ENCODE results near the gene ACSM3.
A peak's percentile ranks its signal among the peaks of the same experiment; 100 is the strongest.
"Not testable (repeated sequence)": the region's sequence is repeated elsewhere in the genome, so short reads cannot be mapped to it uniquely, and the experiment has no call there.

The ACSM3 gene

GRCh38 chr16:20798364-20798763, 34.5 kb downstream of the ACSM3 start:
- CTCF ChIA-PET = interaction anchor here (0.7 to 2.3 kb wide), 8 partner anchors 8 to 301 kb away, joined by 3 to 12 read pairs (median 4); no protein-coding TSS in a partner anchor
- no peak for DNase-seq (ENCODE audit: low read depth, low spot score)
- no peak for TF ChIP-seq CTCF (IDR thresholded peaks at IDR 0.05; ENCODE audit: insufficient read depth, low read length, missing control alignments)
- H3K4me3 ChIP-seq (ENCODE audit: low read depth, low read length) = no peak overlapping the region
- POLR2A ChIA-PET = no interaction called here

GRCh38 chr16:20799599-20799998, 35.8 kb downstream of the ACSM3 start:
- TF ChIP-seq CTCF (IDR thresholded peaks at IDR 0.05; ENCODE audit: insufficient read depth, low read length, missing control alignments) = peak; percentile 19
- H3K4me3 ChIP-seq (ENCODE audit: low read depth, low read length) = no peak overlapping the region
- POLR2A ChIA-PET = no interaction called here
- CTCF ChIA-PET = interaction anchor here (0.7 to 2.3 kb wide), 11 partner anchors 10 to 502 kb away, joined by 3 to 12 read pairs (median 4); no protein-coding TSS in a partner anchor
- DNase-seq (ENCODE audit: low read depth, low spot score) = no peak

GRCh38 chr16:20801278-20801677, 37.5 kb downstream of the ACSM3 start:
- ChIA-PET POLR2A (no interaction called here), CTCF (interaction anchor here (1.7 kb wide), 1 partner anchor 500 kb away, joined by 8 read pairs; no protein-coding TSS in a partner anchor)
- TF ChIP-seq CTCF (IDR thresholded peaks at IDR 0.05; ENCODE audit: insufficient read depth, low read length, missing control alignments) = no peak
- no peak overlapping the region for H3K4me3 ChIP-seq (ENCODE audit: low read depth, low read length)
- no peak for DNase-seq (ENCODE audit: low read depth, low spot score)

- no peak for DNase-seq (ENCODE audit: low read depth, low spot score)
- CTCF ChIA-PET = interaction anchor here (5.2 kb wide), 1 partner anchor 11 kb away, joined by 21 read pairs; no protein-coding TSS in a partner anchor
- no peak for TF ChIP-seq CTCF (IDR thresholded peaks at IDR 0.05; ENCODE audit: insufficient read depth, low read length, missing control alignments)
- H3K4me3 ChIP-seq (ENCODE audit: low read depth, low read length) = no peak overlapping the region
- POLR2A ChIA-PET = no interaction called here
Observed at GRCh38 chr16:20803192-20803560, 39.4 kb downstream of the ACSM3 start.

GRCh38 chr16:20803561-20804214, 39.9 kb downstream of the ACSM3 start:
- ChIA-PET POLR2A (no interaction called here), CTCF (interaction anchor here (1.4 to 5.2 kb wide), 3 partner anchors 12 to 497 kb away, joined by 4 to 21 read pairs (median 5); no protein-coding TSS in a partner anchor)
- TF ChIP-seq CTCF (IDR thresholded peaks at IDR 0.05; ENCODE audit: insufficient read depth, low read length, missing control alignments) = no peak
- no peak for DNase-seq (ENCODE audit: low read depth, low spot score)
- H3K4me3 ChIP-seq (ENCODE audit: low read depth, low read length) = no peak overlapping the region

GRCh38 chr16:20805684-20806167, 41.9 kb downstream of the ACSM3 start:
- POLR2A ChIA-PET = interaction anchor here (1.3 kb wide), 1 partner anchor 95 kb away, joined by 5 read pairs; the partner anchor contains the start of genes DCUN1D3 and LYRM1
- H3K4me3 ChIP-seq (ENCODE audit: low read depth, low read length) = peak overlapping the region; percentile 85
- CTCF ChIA-PET = interaction anchor here (1.3 to 5.2 kb wide), 7 partner anchors 13 to 496 kb away, joined by 3 to 21 read pairs (median 5); no protein-coding TSS in a partner anchor
- DNase-seq (ENCODE audit: low read depth, low spot score) = not testable (repeated sequence)
